Activated T-cell treated with anti-CD3 and anti-CD28 coated beads, Interleukin-2, amount 50 U/mL, for 48 hours (primary cell): ENCODE results near the gene SENP3.

Source experiments
- DNase-seq, 2 experiments: peaks; one replicate each; pipeline ENCODE4 v3.0.0-alpha.2; 2020

The SENP3 gene

GRCh38 chr17:7577327-7578199 is 15.8 kb downstream of the SENP3 start:
- DNase-seq, result peak in 1 of 2 experiments; percentile 33

DNA sequence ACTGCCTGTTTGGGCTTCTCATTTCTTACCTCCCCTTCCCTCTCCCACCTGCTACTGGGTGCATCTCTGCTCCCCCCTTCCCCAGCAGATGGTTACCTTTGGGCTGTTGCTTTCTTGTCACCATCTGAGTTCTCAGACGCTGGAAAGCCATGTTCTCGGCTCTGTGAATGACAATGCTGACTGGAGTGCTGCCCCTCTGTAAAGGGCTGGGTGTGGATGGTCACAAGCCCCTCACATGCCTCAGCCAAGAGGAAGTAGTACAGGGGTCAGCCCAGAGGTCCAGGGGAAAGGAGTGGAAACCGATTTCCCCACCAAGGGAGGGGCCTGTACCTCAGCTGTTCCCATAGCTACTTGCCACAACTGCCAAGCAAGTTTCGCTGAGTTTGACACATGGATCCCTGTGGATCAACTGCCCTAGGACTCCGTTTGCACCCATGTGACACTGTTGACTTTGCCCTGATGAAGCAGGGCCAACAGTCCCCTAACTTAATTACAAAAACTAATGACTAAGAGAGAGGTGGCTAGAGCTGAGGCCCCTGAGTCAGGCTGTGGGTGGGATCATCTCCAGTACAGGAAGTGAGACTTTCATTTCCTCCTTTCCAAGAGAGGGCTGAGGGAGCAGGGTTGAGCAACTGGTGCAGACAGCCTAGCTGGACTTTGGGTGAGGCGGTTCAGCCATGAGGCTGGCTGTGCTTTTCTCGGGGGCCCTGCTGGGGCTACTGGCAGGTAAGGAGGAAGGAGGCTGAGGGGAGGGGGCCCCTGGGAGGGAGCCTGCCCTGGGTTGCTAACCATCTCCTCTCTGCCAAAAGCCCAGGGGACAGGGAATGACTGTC is 17.5 kb downstream of the SENP3 start, which contains the start of gene CD68:
Gene CD68 (plus strand): TSS at position 638 of the 833 bp plus-strand sequence. CDS start 40 bp downstream, at position 678.
- peak; percentile 83 to 86 for DNase-seq

DNA sequence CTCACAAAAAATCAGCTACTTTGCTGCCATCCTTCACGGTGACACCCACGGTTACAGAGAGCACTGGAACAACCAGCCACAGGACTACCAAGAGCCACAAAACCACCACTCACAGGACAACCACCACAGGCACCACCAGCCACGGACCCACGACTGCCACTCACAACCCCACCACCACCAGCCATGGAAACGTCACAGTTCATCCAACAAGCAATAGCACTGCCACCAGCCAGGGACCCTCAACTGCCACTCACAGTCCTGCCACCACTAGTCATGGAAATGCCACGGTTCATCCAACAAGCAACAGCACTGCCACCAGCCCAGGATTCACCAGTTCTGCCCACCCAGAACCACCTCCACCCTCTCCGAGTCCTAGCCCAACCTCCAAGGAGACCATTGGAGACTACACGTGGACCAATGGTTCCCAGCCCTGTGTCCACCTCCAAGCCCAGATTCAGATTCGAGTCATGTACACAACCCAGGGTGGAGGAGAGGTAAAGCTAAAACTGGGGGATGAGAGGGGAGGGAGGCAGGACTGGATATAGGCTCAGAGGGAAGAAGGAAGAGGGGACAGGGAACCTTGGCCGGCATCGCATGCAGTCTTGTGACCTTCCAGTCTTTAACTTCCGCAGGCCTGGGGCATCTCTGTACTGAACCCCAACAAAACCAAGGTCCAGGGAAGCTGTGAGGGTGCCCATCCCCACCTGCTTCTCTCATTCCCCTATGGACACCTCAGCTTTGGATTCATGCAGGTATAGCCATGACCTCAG is 18.3 kb downstream of the SENP3 start:
- no peak for DNase-seq

GRCh38 chr17:7580604-7581575 is 19.2 kb downstream of the SENP3 start:
- DNase-seq, result peak in 1 of 2 experiments; percentile 24

- peak in 1 of 2 experiments; percentile 30 for DNase-seq
These were observed 20.9 kb downstream of the SENP3 start for GRCh38 chr17:7582396-7583252.

GRCh38 chr17:7583253-7584109 is 21.8 kb downstream of the SENP3 start, which contains the start of gene MPDU1:
MPDU1 (plus strand) TSS chr17:7583852; CDS start chr17:7583863, 11 bp downstream.
- DNase-seq, result peak; percentile 96 to 98

GRCh38 chr17:7586673-7587419 is 25.1 kb downstream of the SENP3 start:
- DNase-seq, result no peak

DNA sequence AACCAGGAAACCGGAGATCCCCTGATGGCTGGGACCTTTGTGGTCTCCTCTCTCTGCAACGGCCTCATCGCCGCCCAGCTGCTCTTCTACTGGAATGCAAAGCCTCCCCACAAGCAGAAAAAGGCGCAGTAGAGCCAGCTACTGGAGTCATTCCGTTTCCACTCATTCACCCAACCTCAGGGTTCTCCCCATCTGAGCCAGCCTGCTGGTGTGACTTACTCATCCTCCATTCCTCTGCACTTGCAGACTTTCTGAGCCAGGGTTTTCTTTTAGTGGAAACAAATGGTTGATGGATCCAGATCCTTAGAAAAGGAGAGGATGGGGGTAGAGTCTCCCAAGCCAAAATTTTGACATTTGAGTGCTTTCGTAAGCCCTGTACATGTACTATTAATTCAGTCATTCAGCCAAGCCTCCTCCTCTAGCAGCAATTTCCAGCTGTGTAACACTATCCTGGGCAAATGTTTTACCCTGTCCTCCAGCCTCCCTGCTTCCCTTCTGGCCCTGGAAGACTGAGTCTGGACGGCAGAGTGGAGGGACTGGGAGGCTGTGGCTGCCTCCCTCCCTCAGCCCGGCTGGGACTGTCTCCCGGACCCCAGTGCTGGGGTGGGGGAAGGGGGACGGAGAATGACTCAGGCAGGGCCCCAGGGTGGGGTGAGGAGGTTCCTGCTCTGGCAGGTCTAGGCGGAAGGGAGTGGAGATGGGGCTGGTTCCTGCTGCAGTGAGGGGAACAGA is 25.9 kb downstream of the SENP3 start:
- no peak for DNase-seq

DNA sequence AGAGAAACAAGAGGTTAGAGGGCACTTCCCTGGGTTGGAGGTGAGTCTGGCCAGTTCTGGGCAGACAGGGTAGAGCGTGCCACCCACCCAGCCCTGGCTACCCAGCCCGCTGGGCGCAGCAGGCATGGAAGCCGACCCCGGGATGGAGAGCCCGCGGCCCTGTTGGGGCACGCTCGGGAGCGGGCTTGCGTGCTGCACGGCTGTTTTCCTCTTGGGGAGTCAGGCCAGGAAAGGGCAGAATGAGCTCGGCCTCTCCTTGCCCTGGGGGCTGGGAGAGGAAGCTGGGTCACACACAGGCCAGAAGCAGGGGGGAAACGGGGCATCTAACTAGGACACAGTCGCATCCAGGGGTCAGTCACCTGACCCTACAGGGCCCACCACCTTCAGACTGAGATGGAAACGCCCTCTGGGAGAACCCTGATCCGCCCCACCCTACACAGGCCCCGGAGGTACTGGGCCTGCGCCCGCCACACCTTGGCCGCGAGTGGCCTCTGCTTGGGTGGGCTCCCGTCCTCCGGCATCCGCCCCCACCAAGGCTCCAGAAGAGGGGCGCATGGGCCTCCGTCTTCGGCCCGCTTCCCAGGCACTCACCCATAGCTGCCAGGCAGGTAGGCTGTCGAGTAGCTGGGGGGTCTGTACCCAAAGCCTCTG is 27.0 kb downstream of the SENP3 start:
- DNase-seq, result no peak

DNA sequence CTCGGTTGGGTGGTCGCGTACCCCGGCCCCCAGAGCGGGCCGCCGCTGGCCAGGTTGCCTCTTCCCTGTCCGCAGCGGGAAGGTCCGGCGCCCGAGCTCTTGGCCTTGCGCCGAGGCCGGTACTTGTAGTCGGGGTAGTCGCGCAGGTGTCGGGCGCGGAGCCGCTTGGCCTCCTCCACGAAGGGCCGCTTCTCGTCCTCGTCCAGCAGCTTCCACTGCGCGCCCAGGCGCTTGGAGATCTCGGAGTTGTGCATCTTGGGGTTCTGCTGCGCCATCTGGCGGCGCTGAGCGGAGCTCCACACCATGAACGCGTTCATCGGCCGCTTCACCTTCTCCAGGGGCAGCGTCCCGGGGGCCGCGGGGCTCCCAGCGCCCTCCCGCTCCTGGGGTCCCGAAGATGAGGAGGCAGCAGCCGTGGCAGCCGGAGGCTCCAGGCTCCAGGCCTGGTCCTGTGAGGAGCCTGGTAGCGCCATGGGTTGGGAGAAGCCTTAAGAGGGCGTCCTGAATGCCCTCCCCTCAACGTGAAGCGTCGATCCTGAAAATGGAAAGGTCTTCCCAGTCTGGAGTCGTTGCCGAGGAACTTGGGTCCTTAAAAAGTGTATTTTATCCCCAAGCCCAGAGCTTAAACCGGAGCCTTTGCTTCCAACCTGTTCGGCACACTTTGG is 27.6 kb downstream of the SENP3 start:
- peak; percentile 80 to 81 for DNase-seq

DNA sequence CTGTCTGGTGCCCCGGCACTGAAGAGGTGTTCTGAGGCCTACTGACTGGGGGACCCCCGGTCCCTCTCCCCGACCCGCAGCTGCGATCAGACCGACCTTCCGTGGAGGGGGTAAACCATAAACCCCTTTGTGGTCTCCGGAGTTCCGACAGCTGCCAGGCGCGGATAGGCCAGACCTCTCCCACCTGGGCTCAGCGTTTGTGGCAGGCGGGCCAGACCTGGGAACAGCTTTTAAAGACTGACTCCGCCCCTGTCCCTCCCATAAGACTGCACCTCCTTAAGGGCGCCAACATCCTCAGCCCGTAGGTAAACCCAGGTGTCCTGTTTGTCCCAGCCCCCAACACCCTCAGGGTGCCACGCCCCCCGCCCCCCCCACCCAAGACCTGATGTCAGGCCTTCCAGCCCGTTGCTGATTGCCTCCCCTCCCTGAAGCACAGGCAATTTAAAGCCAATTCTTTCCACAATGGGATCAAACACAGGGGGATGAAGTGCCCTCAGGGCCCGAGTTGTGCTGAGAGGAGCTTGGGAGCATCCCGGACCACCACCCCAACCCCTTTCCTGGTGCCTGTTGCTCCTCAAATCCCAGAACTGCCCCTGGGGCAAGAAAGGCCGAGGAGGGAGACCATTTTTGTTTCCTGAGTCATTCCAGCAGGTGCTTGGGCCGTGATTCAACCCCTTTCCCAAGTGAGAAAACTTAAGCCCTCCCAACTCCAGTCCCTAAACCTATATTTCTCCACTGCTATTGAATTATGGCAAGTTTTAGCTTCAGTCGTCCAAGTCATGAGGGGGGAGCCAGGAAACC is 28.4 kb downstream of the SENP3 start, which contains the start of gene SOX15:
Gene SOX15 (minus strand): TSS at position 204 of the 801 bp plus-strand sequence. CDS start 418 bp downstream, outside the sequence.
- no peak for DNase-seq

GRCh38 chr17:7590743-7591142 is 29.0 kb downstream of the SENP3 start:
- no peak for DNase-seq

GRCh38 chr17:7591596-7591995 is 29.9 kb downstream of the SENP3 start:
- no peak for DNase-seq

- DNase-seq, result no peak
These were observed 30.8 kb downstream of the SENP3 start for GRCh38 chr17:7592422-7593021.

DNA sequence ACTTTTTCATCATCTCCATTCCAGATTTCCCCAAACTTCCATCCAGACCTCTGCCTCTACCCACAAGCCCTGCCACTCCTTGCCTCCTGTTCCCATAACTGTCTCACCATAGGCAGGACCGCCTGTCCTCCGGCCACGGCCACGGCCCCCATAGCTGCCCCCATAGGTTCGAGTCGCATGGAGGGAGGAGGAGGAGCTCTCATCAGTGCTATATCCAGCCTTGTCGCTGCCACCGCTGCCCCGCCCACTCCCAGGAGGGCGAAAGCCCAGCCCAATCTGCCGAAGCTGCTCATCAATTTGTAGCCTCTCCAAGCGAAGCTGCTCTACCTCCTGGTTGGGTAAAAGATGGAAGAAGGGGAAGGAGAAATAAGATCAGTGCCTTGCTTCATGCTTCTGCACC is 31.6 kb downstream of the SENP3 start:
- DNase-seq, result peak in 1 of 2 experiments; percentile 19
